ENCODE results near the gene PHC2.

Gene PHC2

DNA sequence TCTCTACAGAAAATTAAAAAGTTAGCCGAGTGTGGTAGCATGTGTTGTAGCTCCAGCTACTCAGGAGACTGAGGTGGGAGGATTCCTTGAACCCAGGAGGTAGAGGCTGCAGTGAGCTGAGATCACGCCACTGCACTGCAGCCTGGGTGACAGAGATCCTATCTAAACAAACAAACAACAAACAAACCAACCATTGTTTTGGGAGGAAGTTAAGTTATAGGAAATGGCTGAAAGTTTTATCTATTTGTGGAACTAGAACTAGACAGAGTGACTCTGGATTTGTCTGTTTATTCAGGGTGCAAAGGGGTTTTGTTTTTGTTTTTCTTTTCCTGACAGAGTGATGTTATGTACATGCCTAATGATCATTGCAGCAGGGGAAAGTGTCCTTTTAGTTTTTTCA is 143.6 kb downstream of the PHC2 start:
- DNase-seq = no peak

DNA sequence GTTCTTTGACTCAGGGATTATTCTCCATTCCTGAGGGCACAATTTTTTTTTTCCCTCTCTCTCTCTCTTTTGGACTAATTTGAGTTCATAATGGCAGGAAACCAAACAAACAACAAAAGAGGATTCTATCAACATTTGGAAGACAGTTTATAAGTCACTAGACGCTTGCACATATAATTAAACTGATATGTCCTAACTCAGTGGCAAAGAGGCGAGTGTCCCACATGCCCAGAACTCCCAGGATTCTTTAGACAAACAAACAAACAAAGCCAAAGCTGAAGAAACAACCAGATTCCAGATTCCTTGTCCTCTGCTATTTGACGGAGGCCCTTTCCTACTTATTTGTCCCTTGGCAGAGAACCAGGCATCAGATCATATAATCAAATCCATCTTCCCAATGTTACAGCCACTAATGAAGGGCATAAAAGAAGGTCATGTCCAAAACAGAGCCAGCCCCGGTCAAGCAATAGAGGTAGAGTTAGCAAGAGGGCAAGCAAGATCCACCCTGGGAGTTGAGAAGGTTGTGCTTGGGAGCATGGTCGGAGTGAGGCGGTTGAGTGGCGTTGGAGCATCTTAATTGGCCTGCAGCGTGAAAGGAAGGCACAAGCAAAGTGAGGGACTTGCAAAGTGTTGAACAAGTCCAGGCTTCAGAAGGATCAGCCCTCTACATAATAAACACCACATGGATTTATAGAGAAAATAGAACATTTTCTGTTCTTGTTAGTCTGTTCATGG is 144.3 kb downstream of the PHC2 start:
- DNase-seq = no peak

DNA sequence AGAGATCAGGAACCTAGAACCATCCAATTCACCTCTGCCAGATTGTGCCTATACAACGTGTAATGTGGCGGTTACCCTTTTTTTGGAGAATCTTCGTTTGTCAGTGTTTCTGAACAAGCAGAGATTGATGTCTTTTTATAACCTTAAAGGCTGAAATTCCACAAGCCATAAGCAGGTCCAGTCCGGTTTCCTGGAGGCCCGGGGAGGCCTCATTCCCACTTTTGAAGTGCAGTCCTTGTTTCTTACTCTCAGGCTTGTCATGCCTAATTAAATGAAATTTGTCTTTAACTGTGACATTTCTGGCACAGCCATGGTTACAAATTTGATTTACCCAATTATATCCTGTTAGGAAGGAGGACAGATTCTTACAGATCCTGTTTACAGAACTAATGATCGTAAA is 146.8 kb downstream of the PHC2 start:
- no peak for DNase-seq

DNA sequence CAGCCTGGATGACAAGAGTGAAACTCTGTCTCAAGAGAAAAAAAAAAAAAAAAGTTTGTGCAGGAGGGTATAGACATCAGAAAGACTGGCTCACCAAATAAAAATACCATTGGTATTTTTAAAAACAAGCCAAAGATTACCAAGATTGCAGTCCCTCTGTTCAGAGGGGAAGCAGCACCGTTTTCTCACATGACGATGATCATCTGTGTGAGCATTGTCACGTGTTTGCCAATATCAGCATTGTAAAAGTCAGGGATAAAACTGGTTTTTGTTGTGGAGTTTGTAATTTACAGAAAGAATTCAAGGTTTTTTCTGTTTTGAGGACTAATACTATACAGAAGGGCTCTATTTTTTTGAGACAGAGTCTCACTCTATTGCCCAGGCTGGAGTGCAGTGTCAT is 148.1 kb downstream of the PHC2 start:
- DNase-seq = no peak

DNA sequence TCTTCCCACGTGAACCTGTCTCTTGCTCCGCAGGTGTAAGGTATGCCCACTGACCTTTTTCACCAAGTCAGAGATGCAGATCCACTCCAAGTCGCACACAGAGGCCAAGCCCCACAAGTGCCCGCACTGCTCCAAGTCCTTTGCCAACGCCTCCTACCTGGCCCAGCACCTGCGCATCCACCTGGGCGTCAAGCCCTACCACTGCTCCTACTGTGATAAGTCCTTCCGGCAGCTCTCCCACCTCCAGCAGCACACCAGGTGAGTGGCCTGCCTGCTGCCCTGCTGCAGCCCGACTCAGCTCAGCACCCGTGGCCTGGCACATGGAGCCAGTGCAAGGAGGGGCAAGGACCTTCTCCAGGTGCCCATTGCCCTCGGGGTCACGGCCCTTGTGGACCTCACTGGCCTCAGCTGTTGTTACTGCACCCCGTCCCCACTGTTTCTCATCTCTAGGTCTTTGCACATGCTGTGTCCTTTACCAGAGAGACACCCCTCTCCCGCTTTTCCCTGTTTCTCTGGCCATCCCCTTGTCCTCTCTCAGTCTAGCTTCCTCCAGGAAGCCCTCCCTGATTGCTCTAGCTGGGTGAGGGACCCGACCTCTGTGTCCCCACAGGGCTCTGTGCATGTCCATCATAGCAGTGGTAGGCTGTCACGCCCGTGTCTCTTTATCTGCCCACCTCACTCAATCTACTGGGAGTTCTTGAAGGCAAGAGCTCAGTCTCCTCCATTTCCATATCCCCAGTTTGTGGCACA is 149.2 kb downstream of the PHC2 start:
- no peak for DNase-seq

DNA sequence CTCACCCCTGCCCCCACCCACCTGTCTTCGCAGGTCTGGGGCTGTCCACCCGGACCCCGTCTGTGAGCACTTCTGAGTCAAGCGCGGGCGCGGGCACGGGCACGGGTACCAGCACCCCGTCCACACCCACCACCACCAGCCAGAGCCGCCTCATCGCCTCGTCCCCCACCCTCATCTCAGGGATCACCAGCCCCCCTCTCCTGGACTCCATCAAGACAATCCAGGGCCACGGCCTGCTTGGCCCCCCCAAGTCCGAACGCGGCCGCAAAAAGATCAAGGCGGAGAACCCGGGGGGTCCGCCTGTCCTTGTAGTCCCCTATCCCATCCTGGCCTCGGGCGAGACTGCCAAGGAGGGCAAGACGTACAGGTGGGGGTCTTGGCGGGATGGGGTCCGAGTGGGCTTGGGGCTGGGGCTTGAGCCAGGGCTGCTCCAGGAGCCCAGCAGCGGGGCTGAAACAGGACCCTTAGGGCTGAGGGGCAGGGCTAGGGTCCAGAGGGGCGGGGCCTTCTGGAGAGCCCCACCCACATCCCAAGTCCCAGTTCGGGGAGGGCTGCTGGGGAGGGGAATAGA is 150.7 kb downstream of the PHC2 start:
- DNase-seq = no peak

DNA sequence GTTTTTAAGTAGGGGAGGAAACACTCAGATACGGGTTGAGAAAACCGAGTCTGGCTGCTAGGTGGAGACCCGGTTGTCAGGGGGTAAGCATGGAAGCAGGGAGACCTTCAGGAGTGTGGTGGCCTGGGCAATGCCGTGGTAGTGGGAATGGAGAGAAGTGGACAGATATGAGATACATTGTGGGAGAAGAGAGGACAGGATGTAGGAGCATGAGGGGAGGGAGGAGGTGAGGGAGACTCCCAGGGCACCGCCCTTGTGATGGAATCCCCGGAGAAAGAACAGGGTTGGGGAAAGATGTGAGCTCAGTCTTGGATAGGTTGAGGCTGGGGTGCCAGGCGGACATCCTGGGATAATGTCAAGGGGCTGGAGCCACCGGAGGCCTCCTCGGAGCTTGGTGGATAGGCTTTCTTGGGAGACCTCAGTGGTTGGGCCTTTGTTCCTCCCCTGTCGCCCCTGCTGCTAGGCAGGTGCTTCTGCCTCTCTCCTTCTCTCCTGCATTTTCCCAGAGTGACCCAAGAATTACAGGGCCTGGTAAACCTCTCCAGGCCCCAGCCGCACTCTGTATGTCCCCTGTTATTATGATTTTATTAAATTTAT is 153.3 kb downstream of the PHC2 start:
- DNase-seq = no peak

DNA sequence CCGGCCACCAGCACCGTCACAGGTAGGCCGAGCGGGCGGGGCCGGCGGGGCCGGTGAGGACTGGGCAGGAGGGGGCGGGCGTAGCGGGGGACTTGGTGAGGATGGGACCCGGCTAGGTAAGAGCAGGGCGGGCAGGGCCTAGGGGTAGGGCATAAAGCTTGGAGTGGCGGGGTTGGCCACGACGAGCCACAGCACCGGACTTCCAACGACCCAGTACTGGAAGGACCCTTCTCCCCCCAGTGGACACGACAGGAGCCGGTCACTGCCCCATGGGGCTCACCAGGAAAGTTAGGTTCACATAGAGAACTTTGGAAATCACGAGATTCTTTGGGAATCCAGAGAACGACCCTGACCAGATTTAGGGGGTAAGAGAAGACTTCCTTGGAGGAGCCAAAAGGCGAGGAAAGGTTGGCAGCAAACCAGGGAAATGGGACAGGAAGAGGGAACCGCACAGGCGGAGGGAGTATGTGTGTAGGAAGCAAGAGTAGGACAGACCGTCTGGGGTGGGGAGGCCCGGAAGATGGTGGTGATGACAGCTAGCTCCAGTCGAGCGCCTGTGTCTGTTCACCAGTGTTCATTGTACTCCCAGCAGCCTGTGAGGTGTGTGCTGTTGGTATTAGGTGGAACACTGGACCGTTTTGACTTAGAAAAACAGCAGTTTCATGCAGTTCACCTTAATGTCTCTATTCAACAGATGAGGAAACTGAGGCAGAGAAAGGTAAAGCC is 154.2 kb downstream of the PHC2 start:
- DNase-seq = no peak

DNA sequence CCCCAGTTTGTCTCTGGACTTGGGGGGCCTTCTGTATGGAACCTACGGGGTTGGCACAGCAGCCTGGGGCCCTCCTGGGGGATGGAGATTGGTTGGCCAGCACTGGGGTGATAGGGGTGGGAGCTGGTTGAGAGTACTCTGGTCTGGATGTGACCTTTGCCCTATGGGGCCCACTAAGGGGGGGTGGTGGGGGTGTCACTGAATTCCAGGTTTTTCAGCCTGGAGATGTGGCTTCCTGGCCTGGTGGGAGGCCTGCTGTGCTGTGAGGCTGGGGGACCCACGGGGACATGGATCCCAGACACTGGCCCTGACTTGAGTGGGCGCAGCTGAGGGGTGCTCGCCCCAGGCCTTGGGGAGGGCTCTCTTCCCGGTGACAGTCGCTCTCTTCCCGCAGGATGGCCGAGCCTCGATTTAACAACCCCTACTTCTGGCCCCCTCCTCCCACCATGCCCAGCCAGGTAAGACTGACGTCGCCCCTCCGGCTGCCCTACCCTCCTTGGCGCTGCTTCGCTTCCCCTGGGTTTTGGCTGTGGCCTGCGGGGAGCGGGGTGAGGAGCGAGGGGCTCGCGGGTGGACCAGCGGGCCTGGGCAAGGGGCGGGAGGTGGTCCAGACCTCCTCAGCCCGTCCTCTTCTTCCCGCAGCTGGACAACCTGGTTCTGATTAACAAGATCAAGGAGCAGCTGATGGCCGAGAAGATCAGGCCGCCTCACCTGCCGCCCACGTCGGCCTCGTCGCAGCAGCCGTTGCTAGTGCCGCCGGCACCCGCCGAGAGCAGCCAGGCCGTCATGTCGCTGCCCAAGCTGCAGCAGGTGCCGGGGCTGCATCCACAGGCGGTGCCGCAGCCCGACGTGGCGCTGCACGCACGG is 155.0 kb downstream of the PHC2 start:
- no peak for DNase-seq

DNA sequence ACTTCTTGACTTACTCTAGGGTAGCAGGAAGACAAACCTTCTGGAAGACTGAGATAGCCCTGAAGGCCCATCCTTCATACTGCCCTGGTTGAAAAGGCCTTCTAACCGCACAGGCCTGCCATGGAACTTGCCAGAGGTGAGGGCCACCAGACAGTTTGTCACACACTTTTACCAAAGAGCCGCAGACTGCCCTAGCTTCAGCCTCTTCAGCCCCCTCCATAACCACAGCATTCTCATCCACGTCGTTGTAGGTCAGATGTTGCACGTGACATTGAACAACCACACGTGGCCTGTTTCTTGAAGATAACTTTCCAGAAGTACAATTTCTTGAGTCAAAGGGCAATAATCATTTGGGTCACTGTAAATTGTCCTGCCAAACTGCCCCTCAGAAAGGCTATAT is 155.7 kb downstream of the PHC2 start:
- no peak for DNase-seq

DNA sequence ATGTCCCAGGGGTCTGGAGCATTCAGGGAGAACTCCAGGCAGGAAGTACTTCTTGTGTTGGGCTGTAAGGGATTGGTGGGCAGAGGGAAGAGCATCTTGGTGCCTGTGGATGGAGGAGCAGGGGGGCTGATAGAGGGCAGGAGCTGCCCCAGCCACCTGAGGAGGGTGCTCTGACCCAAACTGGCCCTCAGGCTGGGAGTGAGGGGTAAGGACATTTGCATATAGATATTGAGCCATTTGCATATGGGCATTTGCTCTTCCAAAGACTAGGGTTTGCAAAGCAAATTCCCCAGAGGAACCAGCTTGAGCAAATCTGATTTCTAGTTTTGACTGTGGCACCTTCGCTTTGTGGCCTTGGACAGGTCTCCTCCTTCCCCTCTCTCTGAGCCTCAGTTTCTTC is 156.4 kb downstream of the PHC2 start:
- no peak for DNase-seq

DNA sequence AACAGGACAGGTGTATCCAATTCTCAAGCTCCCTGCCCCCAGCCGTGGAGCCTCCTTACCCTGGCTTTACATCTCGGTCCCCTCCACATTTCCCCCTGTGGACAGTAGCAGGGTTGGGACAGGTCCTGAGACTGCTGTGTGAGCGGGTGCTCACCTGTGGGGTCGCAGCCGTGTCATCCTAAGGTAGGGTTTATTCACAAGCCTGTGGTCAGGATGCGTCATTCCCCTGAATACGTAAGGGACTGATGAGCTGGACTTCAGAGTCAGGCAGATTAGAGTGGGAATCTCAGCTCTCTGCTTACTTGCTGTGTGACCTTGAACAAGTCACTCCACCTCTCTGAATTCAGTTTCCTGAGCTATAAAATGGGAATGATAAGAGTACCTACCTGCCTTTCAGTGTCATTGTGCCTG is 156.9 kb downstream of the PHC2 start:
- no peak for DNase-seq

Data from HCEC 1CT (cell line).